ENCODE data around the gene SH2B3.

- TF ChIP-seq EZH2 (optimal IDR thresholded peaks at IDR 0.05; ENCODE audit: low read depth, low read length) (no peak), CTCF (IDR thresholded peaks at IDR 0.05; ENCODE audit: low read length) (no peak)
Measured at GRCh38 chr12:111428081-111428727, 22.5 kb downstream of the SH2B3 start.
